IMR-90 (cell line): ENCODE measurements around the gene TFRC.

Source experiments
- CEBPB ChIP-seq: IDR thresholded peaks from 2 replicates; pipeline ENCODE4 v1.6.1; 2012; ENCODE audit warnings: low read depth, low read length, improper control_type of control experiment
- CTCF ChIP-seq: conservative IDR thresholded peaks from 2 replicates; pipeline ENCODE4 v1.5.1; 2012; ENCODE audit warnings: mild to moderate bottlenecking, low read depth, low read length, improper control_type of control experiment
- MXI1 ChIP-seq: IDR thresholded peaks from 2 replicates; pipeline ENCODE4 v1.6.1; 2012; ENCODE audit warnings: low read depth, mild to moderate bottlenecking, low read length, moderate library complexity, borderline replicate concordance
- POLR2A ChIP-seq: IDR thresholded peaks from 2 replicates; pipeline ENCODE4 v1.6.1; 2012; ENCODE audit warnings: mild to moderate bottlenecking, low read depth, low read length
- RAD21 ChIP-seq: IDR thresholded peaks from 2 replicates; pipeline ENCODE4 v1.6.1; 2012; ENCODE audit warnings: low read length, improper control_type of control experiment
- RCOR1 ChIP-seq: IDR thresholded peaks from 2 replicates; pipeline ENCODE4 v1.6.1; 2012; ENCODE audit warnings: mild to moderate bottlenecking, low read length, improper control_type of control experiment; ENCODE audit not compliant: insufficient replicate concordance

GRCh38 chr3:196016485-196016884 lies 65.4 kb downstream of the TFRC start:
- TF ChIP-seq CEBPB (no peak), CTCF (no peak), RCOR1 (no peak), MXI1 (peak; percentile 62; the same call in 1 of the 2 replicates), POLR2A (no peak), RAD21 (no peak)
